Heart left ventricle (tissue), 16 donors: Measurements from ENCODE around the gene NAT14. TPM values are rescaled to one million over a fixed set of nuclear protein-coding genes. Genes with fewer than 3 reads are reported as not detected.

ENCODE experiments used
- ATAC-seq, 4 donors: fragments of 200-7000 bp; cut with Tn5 transposase; one replicate each; pipeline ENCODE4 v1.9.1; 2020 to 2022; ENCODE audit warnings: moderate library complexity in 4 of 4, mild to moderate bottlenecking in 3 of 4, moderate number of reproducible peaks in 1 of 4
- DNase-seq, 5 donors: peaks; one replicate each; pipeline ENCODE4 v3.0.0-alpha.2; 2020
- H3K27ac ChIP-seq, 12 donors: fragments of 200-600 bp; sonication (generic) in 4 of 12; one replicate each; pipeline versions ENCODE4 v1.5.0 to v1.8.0; 2016 to 2022; ENCODE audit warnings: mild to moderate bottlenecking in 2 of 12
- H3K27me3 ChIP-seq, 9 donors: fragments of 200-600 bp; sonication (generic) in 2 of 9; one replicate each; pipeline versions ENCODE4 v1.5.1 to v1.8.0; 2016 to 2022; ENCODE audit warnings: mild to moderate bottlenecking in 3 of 9
- H3K36me3 ChIP-seq, 9 donors: fragments of 200-600 bp; sonication (generic) in 2 of 9; one replicate each; pipeline versions ENCODE4 v1.5.0 to v1.8.0; 2018 to 2022; ENCODE audit warnings: mild to moderate bottlenecking in 2 of 9
- H3K4me1 ChIP-seq, 12 donors: fragments of 200-600 bp; sonication (generic) in 4 of 12; one replicate each; pipeline versions ENCODE4 v1.5.0 to v1.8.0; 2016 to 2022; ENCODE audit warnings: mild to moderate bottlenecking in 3 of 12
- H3K4me3 ChIP-seq, 12 donors: fragments of 200-600 bp; sonication (generic) in 4 of 12; one replicate each; pipeline versions ENCODE4 v1.5.0 to v1.8.0; 2017 to 2022; ENCODE audit warnings: mild to moderate bottlenecking in 9 of 12, moderate library complexity in 4 of 12
- H3K9me3 ChIP-seq, 12 donors: fragments of 200-600 bp; sonication (generic) in 4 of 12; one replicate each; pipeline versions ENCODE4 v1.5.0 to v1.8.0; 2016 to 2022; ENCODE audit warnings: mild to moderate bottlenecking in 1 of 12
- CTCF ChIP-seq, 12 donors: fragments of 200-600 bp; sonication (generic) in 4 of 12; IDR thresholded peaks; one replicate each; pipeline versions ENCODE4 v1.5.0 to v1.8.0; 2018 to 2022; ENCODE audit warnings: antibody characterized with exemption in 12 of 12, mild to moderate bottlenecking in 5 of 12
- POLR2A ChIP-seq, 2 donors: fragments of 450-650 bp; IDR thresholded peaks; one replicate each; pipeline ENCODE4 v1.6.1; 2017; ENCODE audit warnings: antibody characterized with exemption in 2 of 2, mild to moderate bottlenecking in 2 of 2, moderate library complexity in 2 of 2
- WGBS, 4 donors: extraction: QIAGEN DNeasy Blood & Tissue Kit in 2 of 4; methylation state at CpG; one replicate each; pipeline versions ENCODE4 v1.1.5 to v1.1.7; 2013 to 2018; 5-methylcytosine and 5-hydroxymethylcytosine counted together
- intact Hi-C, 10 donors: fragments of 100-400 bp; cut with DNase I; formaldehyde crosslinking; loops; one replicate each; pipeline versions ENCODE4 v1.11.1 to v1.14.2; 2022
- polyA plus RNA-seq, 2 donors: library from polyadenylated mRNA; stranded (reverse); fragments of 200-250 nt; gene quantifications; one replicate each; pipeline ENCODE4 v1.2.3, GENCODE V29; 2013
- total RNA-seq, 9 donors: library from RNA; depleted of rRNA in 2 of 9; stranded (reverse); fragments of >200 nt in 2 of 9; fragmentation: NEBNext Ultra II Directional in 3 of 9; extraction: Animal tissue kit (Norgen Biotek cat#: 25700) in 3 of 9; gene quantifications; one replicate each; pipeline versions ENCODE4 v1.1.0 to v1.2.4, GENCODE V29; 2016 to 2023
- donor health status: ischemic (EF 13 %, LVEDD 7.1; RV severe dilation, severe dysfunction).
- donor health status: healthy with polysubstance abuse.
- donor health status: DM: no; HTN: yes; CAD: no.
- donor health status: DM: no; HTN: no; CAD: no.
- donor health status: ischemic (EF 25% LVEDD 6.9; RV normal size, moderate dysfunction).
- donor health status: ischemic (EF 25% LVEDD 5.7; RV mildly dilated, moderate dysfunction).
- donor health status: healthy.
- donor health status: DM: yes; HTN: yes; CAD: no.
- donor health status: ischemic (EF 35%, LVEDD 5.7; RV mildly dilated, moderate dysfunction).
- donor health status: nonischemic (EF 11% LVEDD 7.7; RV severe dilation, severe dysfunction).
- donor health status: DM: yes; HTN: yes; CAD: no.
- donor health status: PGD.
- donor health status: ischemic (EF 29% LVEDD 5.4; RV normal size, mild dysfunction).
- donor health status: nonischemic (EF 23%, LVEDD 6.1; RV moderate dilation, normal function).

Gene NAT14
- total and polyA plus RNA-seq, 11 donors = 2.9 to 10.4 (median 7.3) TPM

- 91 to 94% (median 92%) methylated on average over 19 of the region's 19 CpGs for WGBS, 4 donors
- no peak for TF ChIP-seq POLR2A (IDR thresholded peaks at IDR 0.05)
- no peak for TF ChIP-seq CTCF (IDR thresholded peaks at IDR 0.05)
- peak overlapping the region in 1 of 12 donors; percentile 34 for H3K27ac ChIP-seq
- H3K9me3 ChIP-seq = no peaks in the 10 kb centered on the region
- peaks cover 0 to 28% (median 19%) of the 10 kb centered on the region in 12 donors for H3K4me1 ChIP-seq
- no peak for DNase-seq
- intact Hi-C loops = loop anchor here in 2 of 10 donors (5.0 kb wide), 1 partner anchor 158 kb away; no protein-coding TSS in a partner anchor
- H3K36me3 ChIP-seq = no peaks in the 10 kb centered on the region
- H3K27me3 ChIP-seq = no peaks in the 10 kb centered on the region
- ATAC-seq = no peak
- H3K4me3 ChIP-seq = no peak overlapping the region
Observed at GRCh38 chr19:55474269-55475265, 10.4 kb upstream of the NAT14 start.

GRCh38 chr19:55476100-55476775 is 8.8 kb upstream of the NAT14 start, which contains the start of gene ZNF628:
Gene ZNF628, plus strand, starts transcription at chr19:55476617. Its CDS starts 3,294 bp downstream, at chr19:55479911.
- TF ChIP-seq CTCF (IDR thresholded peaks at IDR 0.05) = no peak
- TF ChIP-seq POLR2A (IDR thresholded peaks at IDR 0.05) = peak; percentile 40 to 63
- H3K27me3 ChIP-seq = no peaks in the 10 kb centered on the region
- peaks cover 0 to 31% (median 19%) of the 10 kb centered on the region in 12 donors for H3K4me1 ChIP-seq
- 1% methylated on average over 32 to 61 of the region's 61 CpGs for WGBS, 4 donors
- peak within 1 kb of the TSS; percentile 79 to 99 (median 94) for H3K27ac ChIP-seq
- peaks cover 0 to 2% (median under 1%) of the 10 kb centered on the region in 9 donors for H3K36me3 ChIP-seq
- peak; percentile 95 to 98 (median 98) for ATAC-seq
- peak; percentile 99 to 100 (median 99) for DNase-seq
- no peaks in the 10 kb centered on the region for H3K9me3 ChIP-seq
- intact Hi-C loops = loop anchor here in 2 of 10 donors (2.0 to 5.0 kb wide), 2 partner anchors 27 to 156 kb away; no protein-coding TSS in a partner anchor
- H3K4me3 ChIP-seq = peak within 1 kb of the TSS; percentile 34 to 81 (median 68)

GRCh38 chr19:55477905-55478304 is 7.1 kb upstream of the NAT14 start:
- 82 to 85% (median 84%) methylated on average over 13 of the region's 13 CpGs for WGBS, 4 donors

More at GRCh38 chr19:55477905-55478304, 7.1 kb upstream of the NAT14 start:
- no peak for DNase-seq
- no peaks in the 10 kb centered on the region for H3K9me3 ChIP-seq
- no peak for TF ChIP-seq POLR2A (IDR thresholded peaks at IDR 0.05)
- no peak for TF ChIP-seq CTCF (IDR thresholded peaks at IDR 0.05)
- peak overlapping the region in 8 of 12 donors; percentile 58 to 81 (median 68) for H3K4me3 ChIP-seq
- no peaks in the 10 kb centered on the region for H3K27me3 ChIP-seq
- no peak overlapping the region for H3K27ac ChIP-seq
- H3K36me3 ChIP-seq = peaks cover 0 to 19% (median 8%) of the 10 kb centered on the region in 9 donors
- peaks cover 0 to 31% (median 19%) of the 10 kb centered on the region in 12 donors for H3K4me1 ChIP-seq
- intact Hi-C loops = loop anchor here in 2 of 10 donors (2.0 to 5.0 kb wide), 2 partner anchors 25 to 154 kb away; no protein-coding TSS in a partner anchor
- no peak for ATAC-seq
